ENCODE results near the gene RAPGEF2. TPM values are rescaled to one million over a fixed set of nuclear protein-coding genes. Genes with fewer than 3 reads are reported as not detected.

The RAPGEF2 gene
- total and polyA plus RNA-seq, 2 of the 8 experiments (the other 6 are each of a cell fraction or from before 2014, with no cell fraction given), result 24.4 to 48.6 TPM

- no peak for TF ChIP-seq CBX5 (IDR thresholded peaks at IDR 0.05; ENCODE audit: low read depth, low read length)
These were observed 283.7 kb downstream of the RAPGEF2 start (continued) for GRCh38 chr4:159386620-159387019.

Measured in H1 (cell line).